H1 (cell line): ENCODE measurements around the gene TACR2. TPM values are rescaled to one million over a fixed set of nuclear protein-coding genes. Genes with fewer than 3 reads are reported as not detected.

Experiments used
- CTCF ChIA-PET: fragments of 300-600 bp; sonication (Branson Sonifier 250); formaldehyde crosslinking; loops from one replicate; lab custom pipeline; 2021; ENCODE audit not compliant: partially characterized antibody; lab: Charles Lee
- POLR2A ChIA-PET: fragments of 300-600 bp; sonication (Branson Sonifier 250); formaldehyde crosslinking; loops from one replicate; lab custom pipeline; 2021; ENCODE audit warnings: inconsistent platforms; ENCODE audit not compliant: partially characterized antibody; lab: Charles Lee
- DNase-seq, 2 experiments: peaks; one replicate each; pipeline versions ENCODE4 v3.0.0 to v3.0.0-alpha.2; 2010 to 2022; ENCODE audit warnings: low spot score in 2 of 2, low read depth in 1 of 2, mixed read lengths in 1 of 2
- FAIRE-seq: peaks from 2 replicates; lab custom pipeline; 2011; peaks lifted over from hg19 to GRCh38; lab: Jason Lieb, UNC
- H2AFZ ChIP-seq: 2 replicates; pipeline ENCODE4 v1.8.1; 2012; ENCODE audit warnings: low read length, inconsistent platforms
- H2AK5ac ChIP-seq: 2 replicates; pipeline ENCODE4 v1.6.1; 2013; ENCODE audit warnings: low read depth, low read length
- H2BK120ac ChIP-seq: replicated peaks from 2 replicates; pipeline ENCODE3; 2013; ENCODE audit warnings: low read depth, low read length, inconsistent platforms
- H2BK12ac ChIP-seq: 2 replicates; pipeline ENCODE4 v1.6.1; 2013; ENCODE audit warnings: low read depth, low read length
- H2BK15ac ChIP-seq: 2 replicates; pipeline ENCODE4 v1.6.1; 2013; ENCODE audit warnings: low read length
- H2BK20ac ChIP-seq: 2 replicates; pipeline ENCODE4 v1.6.1; 2013; ENCODE audit warnings: low read length
- H2BK5ac ChIP-seq: 2 replicates; pipeline ENCODE4 v1.6.1; 2013; ENCODE audit warnings: low read depth, low read length
- H3K14ac ChIP-seq: 2 replicates; pipeline ENCODE4 v1.6.1; 2013; ENCODE audit warnings: inconsistent platforms; ENCODE audit not compliant: insufficient read length
- H3K18ac ChIP-seq: 2 replicates; pipeline ENCODE4 v1.6.1; 2013; ENCODE audit warnings: low read length; ENCODE audit errors: extremely low read depth
- H3K23ac ChIP-seq: 2 replicates; pipeline ENCODE4 v1.6.1; 2013; ENCODE audit warnings: inconsistent platforms; ENCODE audit not compliant: insufficient read length
- H3K23me2 ChIP-seq: 2 replicates; pipeline ENCODE4 v1.6.1; 2013; ENCODE audit warnings: low read depth, low read length
- H3K27ac ChIP-seq: 2 replicates; pipeline ENCODE4 v1.6.1; 2011; ENCODE audit warnings: low read depth, low read length, inconsistent platforms
- H3K27me3 ChIP-seq, 4 experiments: replicated peaks in 1 of 4; 1 replicate in 1 of 4; 2 replicates in 3 of 4; pipeline versions ENCODE4 v1.6.1 to v1.8.1; 2011 to 2013; ENCODE audit warnings: low read length in 3 of 4, mild to moderate bottlenecking in 3 of 4, inconsistent platforms in 2 of 4, mixed read lengths in 2 of 4, moderate library complexity in 1 of 4; ENCODE audit not compliant: control insufficient read depth in 3 of 4, insufficient read depth in 3 of 4; ENCODE audit errors: extremely low read depth in 1 of 4
- H3K36me3 ChIP-seq, 4 experiments: 2 replicates each; pipeline versions ENCODE4 v1.6.1 to v1.8.1; 2011 to 2013; ENCODE audit warnings: mild to moderate bottlenecking in 4 of 4, low read length in 3 of 4, moderate library complexity in 2 of 4, control low read depth in 1 of 4, inconsistent platforms in 1 of 4; ENCODE audit not compliant: insufficient read depth in 4 of 4, control insufficient read depth in 2 of 4
- H3K4ac ChIP-seq: replicated peaks from 2 replicates; pipeline ENCODE3; 2013; ENCODE audit warnings: low read length, low read depth, mixed read lengths, inconsistent platforms; ENCODE audit not compliant: insufficient read length
- H3K4me1 ChIP-seq, 4 experiments: replicated peaks in 1 of 4; 1 replicate in 1 of 4; 2 replicates in 3 of 4; pipeline versions ENCODE4 v1.6.1 to v1.8.1; 2011 to 2013; ENCODE audit warnings: low read length in 3 of 4, inconsistent platforms in 2 of 4, mixed read lengths in 1 of 4; ENCODE audit not compliant: insufficient read depth in 4 of 4, control insufficient read depth in 3 of 4
- H3K4me2 ChIP-seq, 2 experiments: 2 replicates each; pipeline versions ENCODE4 v1.6.1 to v1.8.1; 2011 to 2013; ENCODE audit warnings: low read depth in 2 of 2, low read length in 2 of 2, control low read depth in 1 of 2, inconsistent platforms in 1 of 2, mild to moderate bottlenecking in 1 of 2; ENCODE audit not compliant: insufficient read depth in 1 of 2
- H3K4me3 ChIP-seq, 4 experiments: fragments of 200-600, 300-600 bp in 1 of 4; sonication (generic), shearing (Covaris generic), sonication (Bioruptor Twin) in 1 of 4; 2 replicates each; pipeline versions ENCODE4 v1.5.1 to v1.8.1; 2011 to 2016; ENCODE audit warnings: low read length in 4 of 4, low read depth in 3 of 4, control low read depth in 2 of 4, inconsistent platforms in 2 of 4, mild to moderate bottlenecking in 2 of 4, mixed read lengths in 1 of 4, moderate library complexity in 1 of 4; ENCODE audit not compliant: insufficient read depth in 2 of 4; ENCODE audit errors: extremely low read depth in 1 of 4
- H3K56ac ChIP-seq: replicated peaks from 2 replicates; pipeline ENCODE3; 2013; ENCODE audit warnings: low read depth, mild to moderate bottlenecking, mixed read lengths, low read length, inconsistent platforms; ENCODE audit not compliant: insufficient read length
- H3K79me1 ChIP-seq: 2 replicates; pipeline ENCODE4 v1.6.1; 2013; ENCODE audit warnings: low read depth, low read length, control low read depth
- H3K79me2 ChIP-seq, 2 experiments: 2 replicates each; pipeline versions ENCODE4 v1.6.1 to v1.8.1; 2012 to 2013; ENCODE audit warnings: low read length in 2 of 2, mild to moderate bottlenecking in 2 of 2, inconsistent platforms in 1 of 2; ENCODE audit not compliant: insufficient read depth in 2 of 2, control insufficient read depth in 1 of 2
- H3K9ac ChIP-seq, 4 experiments: replicated peaks in 1 of 4; 1 replicate in 1 of 4; 2 replicates in 3 of 4; pipeline versions ENCODE4 v1.6.1 to v1.8.1; 2011 to 2013; ENCODE audit warnings: low read depth in 3 of 4, low read length in 3 of 4, control low read depth in 2 of 4, mild to moderate bottlenecking in 2 of 4, moderate library complexity in 2 of 4, inconsistent platforms in 1 of 4; ENCODE audit errors: extremely low read depth in 1 of 4
- H3K9me3 ChIP-seq, 2 experiments: 2 replicates each; pipeline versions ENCODE4 v1.6.1 to v1.8.1; 2012 to 2013; ENCODE audit warnings: mild to moderate bottlenecking in 2 of 2, moderate library complexity in 2 of 2, control low read depth in 1 of 2, inconsistent platforms in 1 of 2, low read depth in 1 of 2, low read length in 1 of 2, mixed read lengths in 1 of 2; ENCODE audit not compliant: insufficient read depth in 2 of 2
- H4K20me1 ChIP-seq, 2 experiments: replicated peaks in 1 of 2; 2 replicates each; pipeline versions ENCODE3 to v1.8.1; 2011 to 2013; ENCODE audit warnings: inconsistent platforms in 2 of 2, low read length in 2 of 2, mild to moderate bottlenecking in 1 of 2; ENCODE audit not compliant: insufficient read depth in 2 of 2, control insufficient read depth in 1 of 2
- H4K5ac ChIP-seq: 2 replicates; pipeline ENCODE4 v1.6.1; 2013; ENCODE audit warnings: low read length, low read depth, mixed read lengths, inconsistent platforms; ENCODE audit not compliant: insufficient read length
- H4K8ac ChIP-seq: 2 replicates; pipeline ENCODE4 v1.8.0; 2013; ENCODE audit warnings: mild to moderate bottlenecking, moderate library complexity, low read length, inconsistent platforms; ENCODE audit not compliant: insufficient read depth; ENCODE audit errors: extremely low read depth
- H4K91ac ChIP-seq: replicated peaks from 2 replicates; pipeline ENCODE3; 2013; ENCODE audit warnings: low read length, mixed read lengths, inconsistent platforms; ENCODE audit not compliant: insufficient read length
- ATF2 ChIP-seq: IDR thresholded peaks from 2 replicates; pipeline ENCODE4 v1.6.1; 2012; ENCODE audit warnings: low read length, inconsistent platforms
- BACH1 ChIP-seq: IDR thresholded peaks from 2 replicates; pipeline ENCODE4 v1.6.1; 2012; ENCODE audit warnings: low read length, improper control_type of control experiment
- KDM1A ChIP-seq: fragments of 200-600, 300-600 bp; sonication (generic); IDR thresholded peaks from 2 replicates; pipeline ENCODE4 v1.7.1; 2016; ENCODE audit warnings: mild to moderate bottlenecking, low read length, borderline replicate concordance
- POLR2A ChIP-seq, 2 experiments: IDR thresholded peaks; 1 replicate in 1 of 2; 2 replicates in 1 of 2; pipeline ENCODE4 v1.6.1; 2011; ENCODE audit warnings: low read depth in 2 of 2, low read length in 2 of 2, mild to moderate bottlenecking in 2 of 2; ENCODE audit errors: control extremely low read depth in 1 of 2
- RBBP5 ChIP-seq: IDR thresholded peaks from 2 replicates; pipeline ENCODE4 v1.7.1; 2012; ENCODE audit warnings: low read depth, mild to moderate bottlenecking, inconsistent platforms, low read length, moderate library complexity, borderline replicate concordance
- RNF2 ChIP-seq: fragments of 200-900, 300-1000 bp; sonication (generic); IDR thresholded peaks from 2 replicates; pipeline ENCODE4 v1.7.1; 2016; ENCODE audit warnings: borderline replicate concordance, low read depth, mild to moderate bottlenecking, antibody characterized with exemption, low read length; ENCODE audit not compliant: poor library complexity, severe bottlenecking; ENCODE audit errors: missing control alignments
- SIX5 ChIP-seq: IDR thresholded peaks from 2 replicates; pipeline ENCODE4 v1.6.1; 2011; ENCODE audit warnings: mild to moderate bottlenecking, low read depth, low read length
- WGBS, 2 experiments: shearing (Covaris generic) in 1 of 2; methylation state at CpG; one replicate each; pipeline versions ENCODE4 v1.1.6 to v1.1.7; 2013 to 2015; ENCODE audit warnings: low lambda C conversion rate in 2 of 2, mixed read lengths in 2 of 2, inconsistent platforms in 1 of 2, low coverage in 1 of 2, missing lambda C conversion rate in 1 of 2; ENCODE audit not compliant: insufficient replicate concordance in 2 of 2, insufficient coverage in 1 of 2, insufficient read length in 1 of 2; ENCODE audit errors: extremely low coverage in 1 of 2, missing lambda C conversion rate in 1 of 2; 5-methylcytosine and 5-hydroxymethylcytosine counted together
- polyA plus RNA-seq, 7 experiments: library from polyadenylated mRNA; depleted of rRNA in 3 of 7; stranded (reverse) in 5 of 7; unstranded in 2 of 7; fragments of >200 nt in 5 of 7; fragments of 200-250 nt in 2 of 7; gene quantifications; 1 replicate in 5 of 7; 2 replicates in 1 of 7; 4 replicates in 1 of 7; pipeline versions ENCODE4 v1.2.1 to v1.2.3, GENCODE V29; 2011 to 2013; ENCODE audit warnings: missing spikeins in 2 of 7, mixed read lengths in 2 of 7
- total RNA-seq: library from RNA; stranded (reverse); fragmentation: NEBNext Ultra II Directional; extraction: Animal tissue kit (Norgen Biotek cat#: 25700); gene quantifications from 2 replicates; pipeline ENCODE4 v1.2.1, GENCODE V29; 2021
- TF ChIP-seq, protein P1 (sequence below): IDR thresholded peaks from 2 replicates; pipeline ENCODE4 v1.6.1; 2011; ENCODE audit warnings: low read depth, mild to moderate bottlenecking, low read length; ENCODE audit not compliant: insufficient read depth

The TACR2 gene
- total and polyA plus RNA-seq, 2 of the 8 experiments (the other 6 are each of a cell fraction or from before 2014, with no cell fraction given), result 0.06 TPM; not detected in 1

DNA sequence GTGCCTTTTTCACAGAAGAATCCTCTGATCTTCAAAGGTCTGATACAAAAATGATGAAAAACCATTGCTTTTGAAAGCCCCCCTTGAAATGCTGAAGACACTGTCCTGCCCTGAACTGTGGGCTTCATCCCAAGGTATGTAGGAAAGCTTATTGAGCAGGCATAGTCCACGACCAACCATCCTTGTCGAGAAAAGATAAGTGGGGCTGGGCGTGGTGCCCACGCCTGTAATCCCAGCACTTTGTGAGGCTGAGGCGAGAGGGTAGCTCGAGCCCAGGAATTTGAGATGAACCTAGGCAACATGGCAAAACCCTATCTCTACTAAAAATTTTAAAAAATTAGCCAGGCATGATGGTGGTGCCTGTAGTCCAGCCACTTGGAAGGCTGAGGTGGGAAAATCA lies 25.6 kb downstream of the TACR2 start:
- no peaks in the 10 kb centered on the region for H3K9me3 ChIP-seq
- H3K14ac ChIP-seq, result no peak overlapping the region
- H4K20me1 ChIP-seq, result no peaks in the 10 kb centered on the region
- CTCF ChIA-PET, result interaction anchor here (0.7 to 7.6 kb wide), 14 partner anchors 8 to 174 kb away, joined by 3 to 69 read pairs (median 4); no protein-coding TSS in a partner anchor
- 91% methylated on average over 6 of the region's 6 CpGs; no CpG with 5 or more reads in 1 of the 2 experiments for WGBS, 2 experiments
- peak overlapping the region; percentile 13 for H2BK120ac ChIP-seq
- H2AK5ac ChIP-seq, result no peak overlapping the region
- POLR2A ChIA-PET, result interaction anchor here (0.6 to 2.6 kb wide), 3 partner anchors 58 to 85 kb away, joined by 3 to 7 read pairs (median 6); no protein-coding TSS in a partner anchor
- FAIRE-seq (no peak), DNase-seq (no peak)
- peak overlapping the region; percentile 77 for H4K91ac ChIP-seq
- H3K56ac ChIP-seq, result no peak overlapping the region
- no peaks in the 10 kb centered on the region for H3K27me3 ChIP-seq
- no peak overlapping the region for H4K8ac ChIP-seq
- no peak overlapping the region for H2BK20ac ChIP-seq
- H3K23me2 ChIP-seq, result no peaks in the 10 kb centered on the region
- no peak overlapping the region for H3K4me2 ChIP-seq
- no peak overlapping the region for H3K23ac ChIP-seq
- H3K79me2 ChIP-seq, result no peaks in the 10 kb centered on the region
- no peak overlapping the region for H3K9ac ChIP-seq
- no peak overlapping the region for H2BK15ac ChIP-seq
- no peak overlapping the region for H2AFZ ChIP-seq
- H3K36me3 ChIP-seq, result peaks cover 6 to 40% (median 22%) of the 10 kb centered on the region in 4 experiments
- H4K5ac ChIP-seq, result no peak overlapping the region
- no peak overlapping the region for H3K18ac ChIP-seq
- H2BK12ac ChIP-seq, result 0 out of 2 replicates have a peak overlapping the region, but pooled peaks have one; percentile 60
- no peak overlapping the region for H3K4ac ChIP-seq
- H3K4me3 ChIP-seq, result no peak overlapping the region
- no peak overlapping the region for H3K27ac ChIP-seq
- H3K4me1 ChIP-seq, result peaks cover 8 to 21% (median 15%) of the 10 kb centered on the region in 4 experiments
- H3K79me1 ChIP-seq, result 0 out of 2 replicates have a peak, but pooled peaks cover 2% of the 10 kb centered on the region
- H2BK5ac ChIP-seq, result peak overlapping the region; percentile 12
- TF ChIP-seq SIX5 (no peak), POLR2A (IDR thresholded peaks at IDR 0.05; ENCODE audit: control extremely low read depth in 1 of 2, low read depth in 2 of 2, low read length in 2 of 2) (no peak), BACH1 (no peak), RNF2 (no peak), RBBP5 (no peak), KDM1A (no peak), ATF2 (no peak)
- TF ChIP-seq, protein P1, sequence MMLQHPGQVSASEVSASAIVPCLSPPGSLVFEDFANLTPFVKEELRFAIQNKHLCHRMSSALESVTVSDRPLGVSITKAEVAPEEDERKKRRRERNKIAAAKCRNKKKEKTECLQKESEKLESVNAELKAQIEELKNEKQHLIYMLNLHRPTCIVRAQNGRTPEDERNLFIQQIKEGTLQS, result no peak
